Suprapubic skin (tissue), 4 donors: ENCODE data around the gene ATP8B3.

Experiments
- CTCF ChIP-seq, 2 donors: fragments of 200-600 bp in 1 of 2; fragments of 450-650 bp in 1 of 2; sonication (generic) in 1 of 2; IDR thresholded peaks; one replicate each; pipeline ENCODE4 v1.5.1; 2016 to 2019; ENCODE audit warnings: antibody characterized with exemption in 2 of 2, mild to moderate bottlenecking in 1 of 2, moderate library complexity in 1 of 2
- POLR2A ChIP-seq, 2 donors: fragments of 450-650 bp; IDR thresholded peaks; one replicate each; pipeline ENCODE4 v1.6.1; 2017; ENCODE audit warnings: antibody characterized with exemption in 2 of 2, mild to moderate bottlenecking in 2 of 2, moderate library complexity in 2 of 2
- POLR2AphosphoS5 ChIP-seq, 3 donors: sonication (generic); formaldehyde crosslinking; IDR thresholded peaks; one replicate each; pipeline ENCODE4 v1.6.1; 2017; ENCODE audit warnings: antibody characterized with exemption in 3 of 3

- TF ChIP-seq CTCF (IDR thresholded peaks at IDR 0.05) = no peak
- TF ChIP-seq POLR2A (IDR thresholded peaks at IDR 0.05) = no peak
- no peak for TF ChIP-seq POLR2AphosphoS5 (IDR thresholded peaks at IDR 0.05)
Measured at GRCh38 chr19:1748873-1749341, 63.2 kb downstream of the ATP8B3 start.
